ENCODE results near the gene CWC27.

GRCh38 chr5:64944868-64945267 is 176.1 kb downstream of the CWC27 start:
- TF ChIP-seq CTCF (IDR thresholded peaks at IDR 0.05; ENCODE audit: low read length) (no peak), EZH2 (IDR thresholded peaks at IDR 0.05; ENCODE audit: borderline replicate concordance, low read length) (no peak)
